CD4-positive, alpha-beta T cell treated with Interleukin-4 for 1 hour (primary cell): ENCODE results near the gene XIRP1.
"Not testable (repeated sequence)": the region's sequence is repeated elsewhere in the genome, so short reads cannot be mapped to it uniquely, and the experiment has no call there.

ENCODE experiments used
- DNase-seq, 2 donors: peaks; one replicate each; pipeline ENCODE4 v3.0.0-alpha.2; 2020 to 2022

The XIRP1 gene

DNA sequence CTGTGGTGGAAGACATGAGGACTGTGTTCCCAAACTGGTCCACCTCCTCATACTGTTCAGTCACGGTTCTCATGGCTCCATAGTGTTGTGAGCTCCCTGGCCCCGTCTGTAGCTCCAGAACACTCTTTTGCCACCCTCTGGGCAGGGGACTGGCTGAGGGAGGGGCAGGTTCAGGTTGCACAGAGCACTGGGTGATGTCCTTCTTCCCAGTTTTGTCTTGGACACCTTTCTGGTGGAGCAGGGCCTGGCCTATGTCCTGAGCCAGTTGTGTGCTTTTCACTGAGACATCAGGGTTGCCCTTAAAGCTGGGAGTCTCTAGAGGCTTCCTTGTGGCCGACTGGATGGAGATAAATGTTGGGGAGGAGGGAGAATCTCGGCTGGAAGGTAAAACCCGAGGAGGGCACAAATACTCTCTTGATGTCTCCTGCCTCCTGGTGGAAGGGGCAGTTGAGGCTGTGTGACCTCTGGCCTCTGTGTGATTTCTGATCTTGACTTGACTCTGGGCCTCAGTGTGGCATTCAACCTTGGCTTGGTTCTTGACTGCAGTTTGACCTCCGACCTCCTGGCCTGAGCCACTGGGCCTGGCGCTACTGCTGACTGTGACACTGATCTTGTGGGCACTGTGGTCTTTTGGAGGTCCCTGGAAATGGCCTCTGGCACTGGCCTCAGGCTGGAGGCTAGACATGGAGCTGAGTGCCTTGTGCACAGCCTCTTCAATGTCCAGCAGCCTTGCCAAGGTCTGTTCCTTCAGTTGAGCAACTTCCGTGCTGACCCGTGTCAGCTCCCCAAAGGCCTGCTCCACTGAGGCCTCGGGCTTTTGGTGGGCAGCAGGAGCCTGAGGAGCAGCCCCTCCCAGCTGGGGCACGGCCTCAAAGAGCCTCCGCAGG is 8.1 kb downstream of the XIRP1 start:
- no peak for DNase-seq

DNA sequence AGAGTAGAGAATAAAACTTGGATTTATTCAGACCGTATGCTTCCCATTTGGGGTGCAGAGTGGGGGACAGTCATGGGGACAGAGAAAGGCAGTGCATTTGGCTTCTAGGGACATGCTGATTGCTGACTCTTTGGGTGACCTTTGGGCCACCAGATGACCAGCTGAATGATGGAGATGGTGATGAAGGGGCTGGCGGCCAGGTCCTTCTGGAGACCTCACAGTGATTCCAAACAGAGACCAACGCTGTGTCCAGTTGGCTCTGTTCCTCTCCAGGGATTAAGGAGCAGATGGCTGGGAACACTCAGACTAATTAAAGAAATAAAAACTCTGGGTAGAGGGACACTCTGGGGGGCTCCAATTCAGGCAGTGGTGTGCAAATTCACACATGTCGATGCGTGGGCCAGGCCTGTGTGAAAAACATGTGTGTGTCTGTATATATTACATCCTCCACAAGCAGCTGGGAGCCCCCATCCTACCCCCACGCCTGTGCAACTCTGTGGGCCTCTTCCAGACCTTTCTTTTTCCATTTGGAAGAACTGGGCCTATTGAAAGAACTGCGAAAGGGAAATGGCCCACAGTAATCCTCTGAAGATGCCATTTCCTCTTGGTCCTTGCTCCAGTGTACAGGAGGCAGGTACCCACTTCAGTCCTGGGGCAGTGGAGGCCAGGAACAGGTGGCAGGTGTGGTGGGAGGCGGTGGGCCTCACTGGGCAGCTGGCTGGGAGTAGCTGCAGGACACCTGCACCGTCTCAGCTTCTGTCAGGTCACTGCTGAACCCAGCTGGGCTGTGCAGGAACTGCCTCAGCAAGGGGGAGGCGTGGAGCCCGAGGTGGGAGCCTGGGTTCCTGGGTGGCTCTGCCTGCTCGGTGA is 8.9 kb downstream of the XIRP1 start:
- no peak for DNase-seq

DNA sequence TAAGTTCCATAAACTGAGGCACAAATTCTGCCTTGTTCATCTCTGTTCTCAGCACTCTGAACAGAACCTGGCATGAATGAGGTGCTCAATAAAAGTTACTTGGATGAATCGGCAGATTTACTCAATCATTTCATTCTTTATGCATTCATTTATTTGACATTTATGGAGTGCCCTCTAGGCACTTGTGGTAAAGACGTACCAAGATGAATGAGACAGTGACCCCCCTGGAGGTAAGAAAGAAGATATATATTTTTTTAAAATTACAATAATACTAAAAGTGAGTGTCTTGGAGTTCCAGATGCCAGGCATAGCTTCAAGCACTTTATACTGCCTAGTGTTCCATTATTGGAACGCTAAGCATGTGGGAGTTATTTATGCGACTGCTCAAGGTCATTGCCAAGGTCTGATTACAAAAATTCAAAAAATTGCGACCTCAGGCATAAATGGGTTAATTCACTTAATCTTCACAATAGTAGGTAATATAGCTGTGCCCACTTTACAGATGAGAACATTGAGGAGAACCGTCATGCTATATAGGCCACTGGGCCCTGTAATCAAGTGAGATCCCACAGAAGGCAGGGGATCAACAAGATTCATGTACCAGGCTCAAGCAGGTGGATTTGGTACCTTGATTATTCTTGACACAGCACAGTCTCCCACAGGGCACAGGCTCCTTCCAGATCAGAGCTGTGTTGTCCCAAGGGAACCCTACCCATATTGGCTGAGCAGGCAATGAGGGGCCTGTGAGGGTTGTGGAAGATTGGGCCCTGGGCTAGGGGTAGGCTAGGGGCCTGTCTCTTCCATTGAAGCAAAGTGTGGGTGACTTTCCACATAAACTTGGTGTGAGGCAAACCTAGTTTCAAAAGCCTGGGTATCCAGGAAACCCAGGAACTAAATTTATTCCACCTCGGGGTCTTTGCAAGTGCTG is 10.7 kb downstream of the XIRP1 start:
- peak in 1 of 2 donors; percentile 21 for DNase-seq

DNA sequence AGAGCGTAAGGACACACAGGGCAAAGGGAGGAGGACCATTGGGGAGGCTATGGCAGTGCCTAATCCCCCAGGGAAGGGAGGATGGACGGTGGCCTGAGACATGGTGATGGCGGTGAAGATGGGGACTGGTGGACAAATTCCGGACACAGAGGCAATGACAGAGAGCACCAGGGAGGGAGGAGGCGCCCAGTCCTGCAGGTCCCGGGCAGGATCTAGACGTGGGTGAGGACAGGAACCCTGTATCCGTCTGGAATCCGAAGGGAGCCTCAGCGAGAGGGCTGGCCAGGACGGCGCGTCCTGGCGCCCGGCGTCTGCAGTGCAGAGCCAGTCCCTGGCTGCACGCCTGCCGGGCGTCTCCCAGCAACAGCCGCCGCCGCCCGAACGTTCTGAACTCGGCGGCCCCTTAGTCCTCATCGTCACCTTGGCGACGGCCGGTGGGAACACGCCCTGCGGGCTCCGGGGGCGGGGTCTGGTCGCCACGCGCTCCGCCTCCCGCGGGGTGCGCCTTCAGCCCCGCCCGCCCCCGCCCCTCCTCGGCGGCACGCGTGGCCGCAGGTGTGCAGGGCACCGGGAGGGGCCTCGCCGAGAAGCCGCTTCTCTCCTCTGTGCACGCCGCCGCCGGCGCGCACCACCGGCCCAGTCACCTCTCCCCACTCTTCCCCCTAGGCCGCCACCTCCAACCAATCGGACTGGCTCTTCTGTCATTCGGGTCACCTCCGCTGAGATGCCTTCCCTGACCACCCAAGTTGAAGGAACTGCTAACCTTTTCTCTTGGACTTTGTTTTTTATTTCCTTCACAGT is 11.6 kb downstream of the XIRP1 start:
- peak; percentile 94 for DNase-seq

DNA sequence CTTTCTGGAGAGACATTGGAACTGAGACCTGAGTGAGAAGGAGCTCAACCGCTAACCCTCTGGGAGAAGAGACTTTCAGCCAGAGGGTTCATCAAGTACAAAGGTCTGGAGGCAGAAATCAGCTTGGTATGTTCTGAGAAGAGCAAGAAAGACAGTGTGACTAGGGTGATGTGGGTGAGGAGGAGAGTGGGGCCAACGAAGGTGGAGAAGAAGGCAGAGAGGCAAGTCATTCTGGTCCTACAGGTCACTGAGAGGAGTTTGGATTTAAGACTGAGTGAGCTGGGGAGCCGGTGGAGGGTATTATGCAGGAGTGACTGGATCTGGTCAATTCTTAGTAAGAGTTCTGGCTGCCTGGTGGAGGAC is 12.2 kb downstream of the XIRP1 start:
- DNase-seq = no peak

DNA sequence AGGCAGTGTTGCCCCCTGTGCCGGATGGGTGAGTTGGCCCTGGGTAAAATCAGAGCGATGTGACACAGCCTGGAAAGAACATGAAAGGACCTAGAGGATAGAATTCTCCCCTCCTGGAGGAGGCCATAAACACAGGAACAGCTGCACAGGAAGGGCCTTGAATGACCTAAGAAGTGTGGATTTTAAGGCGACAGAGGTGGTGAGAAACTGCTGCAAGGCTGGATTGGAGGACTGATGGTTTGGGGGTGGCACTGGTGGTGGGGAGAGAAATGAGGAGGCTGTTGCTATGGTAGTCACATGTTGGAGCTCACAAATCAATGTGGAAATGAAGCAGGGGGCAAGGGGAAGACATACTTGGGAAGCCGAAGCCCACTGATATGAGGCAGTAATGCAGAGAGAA is 13.8 kb downstream of the XIRP1 start:
- DNase-seq = no peak

DNA sequence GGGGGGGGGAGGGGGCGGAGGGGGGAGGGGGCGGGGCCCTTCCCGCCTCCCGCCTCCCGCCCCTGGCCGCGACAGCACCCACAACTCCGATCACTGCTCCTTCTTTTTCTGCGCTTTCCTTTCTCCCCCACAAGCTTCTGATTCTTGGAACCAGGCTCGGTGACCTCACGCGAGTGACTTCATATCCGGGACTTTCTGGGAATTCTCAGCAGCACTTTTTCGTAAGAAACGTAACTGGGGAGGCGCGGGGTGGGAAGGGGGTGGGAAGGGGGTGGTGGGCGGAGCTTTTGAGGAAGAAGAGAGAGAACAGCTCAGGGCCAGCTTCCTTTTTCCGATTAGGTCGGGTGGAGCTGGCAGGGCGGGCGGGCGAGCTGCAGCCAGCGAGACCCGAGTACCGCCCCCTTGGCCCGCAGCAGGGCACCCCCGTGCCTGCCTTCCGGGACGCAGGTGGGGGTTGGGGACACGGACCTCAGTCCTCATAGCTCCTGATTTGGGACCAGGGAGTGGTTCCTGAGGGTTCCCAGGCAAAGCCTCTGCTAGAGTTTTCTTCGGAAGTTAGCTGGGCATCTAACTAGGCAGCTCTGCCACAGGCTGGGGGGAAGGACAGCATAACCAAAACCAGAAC is 14.6 kb downstream of the XIRP1 start:
- peak; percentile 91 to 92 for DNase-seq

DNA sequence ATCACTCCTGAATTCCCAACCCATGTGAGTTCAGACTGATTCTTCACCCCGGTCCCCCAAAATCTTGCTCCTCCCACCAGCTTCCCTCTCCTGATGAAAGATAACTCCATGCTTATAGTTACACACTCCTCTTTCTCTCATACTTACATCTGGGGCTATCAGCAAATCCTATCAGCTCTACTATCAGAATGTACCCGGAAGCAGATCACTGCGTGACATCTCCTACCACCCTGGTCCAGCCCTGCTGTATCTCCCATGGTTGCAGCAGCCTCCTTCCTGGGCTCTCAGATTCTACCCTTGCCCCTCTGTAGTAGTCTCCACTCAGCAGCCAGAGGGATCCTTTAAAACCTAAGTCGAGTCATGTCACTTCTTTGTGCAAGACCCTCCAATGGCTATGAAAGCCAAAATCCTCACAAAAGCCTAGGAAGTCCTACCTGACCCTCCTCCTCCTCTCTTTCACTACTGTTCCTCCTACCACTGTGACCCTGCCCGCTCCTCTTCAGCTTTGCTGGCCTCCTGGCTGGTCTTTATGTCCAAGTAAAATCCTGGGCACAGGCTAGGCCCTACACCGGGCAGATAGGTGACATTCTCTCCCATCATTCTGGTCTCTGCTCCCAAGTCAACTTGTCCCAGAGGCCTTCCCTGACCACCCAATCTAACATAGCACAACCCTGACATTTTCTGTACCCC is 16.2 kb downstream of the XIRP1 start:
- DNase-seq = no peak

DNA sequence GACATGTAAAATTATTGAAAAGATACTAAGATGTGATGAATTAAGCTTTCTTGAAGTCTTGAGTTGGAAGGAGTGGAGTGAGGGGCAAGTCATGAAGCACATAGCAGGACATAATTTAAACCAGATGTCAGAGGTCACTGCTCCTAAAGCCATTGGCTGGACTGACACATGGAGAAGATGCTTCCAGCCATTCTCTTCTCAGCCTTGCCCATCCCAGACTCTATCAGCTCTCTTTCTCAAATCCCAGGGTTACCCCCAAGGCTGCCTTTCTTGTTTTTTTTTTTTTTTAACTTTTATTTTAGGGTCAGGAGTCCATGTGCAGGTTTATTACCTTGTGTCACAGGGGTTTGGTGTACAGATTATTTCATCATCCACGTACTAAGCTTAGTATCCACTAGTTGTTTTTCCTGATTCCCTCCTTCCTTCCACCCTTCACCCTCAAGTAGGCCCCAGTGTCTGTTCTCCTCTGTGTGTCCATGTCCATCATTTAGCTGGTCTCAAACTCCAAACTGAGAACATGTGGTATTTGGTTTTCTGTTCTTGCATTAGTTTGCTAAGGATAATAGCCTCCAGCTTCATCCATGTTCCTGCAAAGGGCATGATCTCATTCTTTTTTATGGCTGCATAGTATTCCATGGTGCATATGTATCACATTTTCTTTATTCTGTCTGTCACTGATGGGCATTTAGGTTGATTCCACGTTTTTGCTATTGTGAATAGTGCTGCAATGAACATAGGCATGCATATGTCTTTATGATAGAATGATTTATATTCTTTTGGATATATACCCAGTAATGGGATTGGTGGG is 18.9 kb downstream of the XIRP1 start:
- DNase-seq = no peak

DNA sequence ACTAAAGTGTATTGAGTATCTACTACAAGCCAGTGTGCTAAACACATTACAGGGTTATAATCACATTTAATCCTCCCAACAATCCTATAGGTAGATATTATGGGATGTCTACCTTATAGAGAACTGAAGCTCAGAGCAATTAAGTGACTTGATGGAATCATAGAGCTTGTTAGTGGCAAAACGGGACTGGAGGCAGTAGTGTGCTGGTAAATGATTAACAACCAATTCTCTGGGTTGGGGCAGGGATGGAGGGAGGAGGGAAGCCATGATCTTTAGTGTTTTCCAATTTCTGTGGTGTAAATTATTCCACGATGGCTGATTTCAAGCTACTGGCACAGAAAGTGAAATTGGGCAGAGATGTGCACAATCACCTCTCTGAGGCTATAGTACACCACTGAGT is 20.5 kb downstream of the XIRP1 start:
- no peak for DNase-seq

DNA sequence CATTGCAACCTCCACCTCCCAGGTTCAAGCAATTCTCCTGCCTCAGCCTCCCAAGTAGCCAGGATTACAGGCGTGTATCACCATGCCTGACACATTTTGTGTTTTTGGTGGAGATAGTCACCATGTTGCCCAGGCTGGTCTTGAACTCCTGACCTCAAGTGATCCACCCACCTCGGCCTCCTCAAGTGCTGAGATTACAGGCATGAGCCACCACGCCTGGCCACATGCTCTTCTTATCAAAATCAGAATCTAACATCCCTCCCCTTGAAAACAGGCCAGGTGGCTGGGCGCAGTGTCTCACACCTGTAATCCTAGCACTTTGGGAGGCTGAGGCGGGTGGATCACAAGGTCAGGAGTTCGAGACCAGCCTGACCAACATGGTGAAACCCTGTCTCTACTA is 21.5 kb downstream of the XIRP1 start:
- DNase-seq = not testable (repeated sequence)

DNA sequence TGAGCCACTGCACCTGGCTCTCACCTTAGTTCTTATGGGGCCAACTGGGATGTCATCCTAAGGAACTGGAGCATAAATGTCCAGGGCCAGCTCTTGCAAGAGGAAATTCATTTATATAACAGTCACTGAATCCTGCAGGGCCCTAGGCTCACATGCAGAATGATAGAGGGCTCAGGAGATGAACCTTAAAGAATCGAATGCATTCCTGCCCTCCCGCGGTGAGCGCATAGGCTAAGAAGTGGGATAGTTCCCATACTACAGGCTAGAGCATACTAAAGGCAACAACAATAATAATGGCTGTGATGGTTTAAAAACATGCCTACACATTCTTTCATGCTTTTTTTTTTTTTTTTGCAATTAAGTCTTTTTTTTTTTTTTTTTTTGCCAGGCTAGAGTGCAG is 21.9 kb downstream of the XIRP1 start:
- DNase-seq = no peak

DNA sequence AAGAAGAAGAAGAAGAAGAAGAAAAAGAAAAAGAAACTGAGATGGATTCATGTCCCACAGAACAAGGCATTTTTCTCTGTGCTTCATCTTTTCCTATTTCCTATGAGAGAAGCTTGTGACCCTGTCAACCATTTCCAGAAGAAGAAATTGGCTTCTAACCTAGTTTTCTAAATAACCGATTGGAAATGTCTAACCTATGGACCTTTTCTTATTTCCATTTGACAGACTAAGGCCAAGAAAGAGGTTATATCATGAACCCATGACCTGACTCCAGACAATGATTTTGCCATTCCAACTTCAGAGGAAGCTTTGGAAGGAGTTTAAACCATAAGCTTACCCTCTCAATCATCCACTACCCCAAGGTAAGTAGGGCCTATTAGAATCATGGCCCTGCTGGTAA is 22.7 kb downstream of the XIRP1 start:
- DNase-seq = no peak

DNA sequence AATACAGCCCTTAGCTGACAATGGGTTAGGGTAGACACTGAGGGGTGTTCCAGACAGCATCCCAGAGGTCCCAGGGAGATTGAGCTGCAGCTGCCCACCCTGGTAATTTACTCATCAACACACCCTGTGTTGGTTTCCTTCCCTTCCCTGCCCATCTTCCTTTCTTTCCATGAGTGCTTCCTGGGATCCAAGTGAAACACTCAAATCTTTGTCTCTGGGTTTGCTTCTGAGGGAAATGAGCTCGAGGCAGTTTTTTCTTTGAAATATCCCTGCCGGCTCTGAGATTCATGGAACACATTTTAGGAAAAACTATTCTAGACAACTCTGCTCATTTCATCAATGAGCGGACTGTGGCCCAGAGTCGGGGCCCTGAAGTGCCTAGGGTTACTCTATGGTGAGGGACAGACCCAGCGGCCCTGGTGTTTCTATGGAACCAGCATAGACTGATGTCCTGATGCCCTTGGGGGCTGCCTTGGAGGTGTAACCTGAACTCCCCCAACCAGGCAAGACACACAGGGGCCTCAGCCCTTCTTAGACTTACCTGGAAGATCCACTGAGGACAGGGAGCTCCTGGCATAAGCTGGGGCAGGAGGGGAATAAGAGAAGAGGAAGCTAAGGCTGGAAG is 24.1 kb downstream of the XIRP1 start:
- DNase-seq = no peak

DNA sequence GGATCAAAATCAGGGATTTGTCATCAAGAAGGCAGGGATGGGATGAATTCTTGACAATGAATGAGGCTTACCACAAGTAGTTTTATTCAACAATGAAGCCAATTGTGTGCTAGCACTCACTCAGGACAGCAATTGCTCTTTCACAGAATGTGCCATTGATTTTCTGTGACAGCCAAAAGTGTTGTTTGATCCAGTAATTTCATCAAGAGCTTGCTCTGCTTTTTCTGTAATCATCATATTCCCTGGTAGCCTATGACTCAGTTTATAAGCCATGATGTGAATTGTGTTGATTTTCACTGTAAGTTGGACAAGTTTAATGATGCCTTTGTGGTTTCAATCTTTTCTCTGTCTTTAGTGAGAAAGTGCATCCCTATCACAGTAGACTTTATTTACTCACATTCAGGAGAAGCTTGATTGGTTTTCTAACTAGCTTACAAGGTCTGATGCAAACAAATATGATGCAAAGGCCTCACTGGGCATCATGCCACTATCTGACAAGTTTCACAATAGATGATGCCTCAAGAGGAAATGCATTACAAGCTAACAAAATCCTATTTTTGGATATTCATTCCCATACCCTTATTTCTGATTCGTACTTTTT is 25.4 kb downstream of the XIRP1 start:
- peak in 1 of 2 donors; percentile 69 for DNase-seq

DNA sequence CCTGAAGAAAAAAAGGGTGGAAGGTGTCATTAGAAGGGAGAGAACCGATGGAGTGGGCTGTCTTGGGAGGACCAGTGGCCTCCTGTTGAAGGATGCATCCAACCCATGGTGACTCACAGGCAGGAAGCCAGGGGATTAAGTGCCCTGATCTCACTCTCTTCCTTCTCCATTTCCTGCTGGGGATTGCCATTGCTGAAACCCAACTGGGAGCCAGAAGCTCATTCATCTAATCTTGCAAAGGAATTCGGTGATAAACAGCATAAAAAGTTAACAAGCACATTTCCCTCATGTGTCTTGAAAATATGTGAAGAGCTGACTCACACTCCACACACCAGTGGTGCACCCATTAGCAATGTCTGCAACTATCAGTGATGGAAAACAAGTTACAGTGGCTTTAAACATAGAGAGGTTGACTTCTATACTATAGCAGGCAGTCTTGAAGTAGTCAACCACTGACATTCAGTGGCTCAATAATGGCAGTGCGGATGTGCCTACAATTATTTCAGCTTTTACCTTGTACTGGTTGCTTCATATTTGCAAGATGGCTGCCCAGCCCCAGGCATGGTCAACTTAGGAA is 26.2 kb downstream of the XIRP1 start:
- DNase-seq = no peak

DNA sequence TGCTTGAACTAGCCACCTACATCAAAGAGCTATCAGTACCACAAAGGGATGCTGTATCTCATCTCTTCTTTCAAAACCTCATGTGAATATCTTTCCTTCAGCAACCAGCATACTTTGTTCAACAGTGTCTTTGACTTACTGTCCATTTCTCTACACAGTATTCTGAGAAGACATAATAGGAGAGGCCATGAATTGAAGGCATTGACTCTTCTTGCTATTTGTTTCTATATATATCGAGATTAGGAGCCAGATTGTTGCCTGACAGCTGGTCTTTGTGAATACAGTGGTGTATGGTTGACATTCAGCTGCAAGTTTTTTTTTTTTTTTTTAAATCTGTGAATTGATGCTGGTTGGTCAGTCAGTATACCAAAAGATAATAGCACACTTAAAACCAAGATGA is 26.9 kb downstream of the XIRP1 start:
- DNase-seq = no peak

DNA sequence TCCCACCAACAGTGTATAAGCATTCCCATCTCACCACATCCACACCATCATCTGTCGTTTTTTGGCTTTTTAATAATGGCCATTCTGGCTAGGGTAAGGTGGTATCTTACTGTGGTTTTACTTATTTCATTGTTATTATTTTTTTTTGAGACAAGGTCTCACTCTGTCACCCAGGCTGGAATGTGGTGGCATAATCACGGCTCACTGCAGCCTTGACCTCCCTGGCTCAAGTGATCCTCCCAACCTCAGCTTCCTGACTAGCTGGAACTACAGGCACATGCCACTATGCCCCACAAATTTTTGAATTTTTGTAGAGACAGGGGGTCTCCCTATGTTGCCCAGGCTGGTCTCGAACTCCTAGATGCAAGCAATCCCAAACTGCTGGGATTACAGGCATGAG is 28.0 kb downstream of the XIRP1 start:
- DNase-seq = no peak
